Heart left ventricle (tissue), 16 donors: ENCODE measurements around the gene ECM1. TPM values are rescaled to one million over a fixed set of nuclear protein-coding genes. Genes with fewer than 3 reads are reported as not detected.
A peak's percentile ranks its signal among the peaks of the same experiment; 100 is the strongest.

ENCODE experiments used
- ATAC-seq, 4 donors: fragments of 200-7000 bp; cut with Tn5 transposase; one replicate each; pipeline ENCODE4 v1.9.1; 2020 to 2022; ENCODE audit warnings: moderate library complexity in 4 of 4, mild to moderate bottlenecking in 3 of 4, moderate number of reproducible peaks in 1 of 4
- DNase-seq, 5 donors: peaks; one replicate each; pipeline ENCODE4 v3.0.0-alpha.2; 2020
- H3K27ac ChIP-seq, 12 donors: fragments of 200-600 bp; sonication (generic) in 4 of 12; one replicate each; pipeline versions ENCODE4 v1.5.0 to v1.8.0; 2016 to 2022; ENCODE audit warnings: mild to moderate bottlenecking in 2 of 12
- H3K27me3 ChIP-seq, 9 donors: fragments of 200-600 bp; sonication (generic) in 2 of 9; one replicate each; pipeline versions ENCODE4 v1.5.1 to v1.8.0; 2016 to 2022; ENCODE audit warnings: mild to moderate bottlenecking in 3 of 9
- H3K36me3 ChIP-seq, 9 donors: fragments of 200-600 bp; sonication (generic) in 2 of 9; one replicate each; pipeline versions ENCODE4 v1.5.0 to v1.8.0; 2018 to 2022; ENCODE audit warnings: mild to moderate bottlenecking in 2 of 9
- H3K4me1 ChIP-seq, 12 donors: fragments of 200-600 bp; sonication (generic) in 4 of 12; one replicate each; pipeline versions ENCODE4 v1.5.0 to v1.8.0; 2016 to 2022; ENCODE audit warnings: mild to moderate bottlenecking in 3 of 12
- H3K4me3 ChIP-seq, 12 donors: fragments of 200-600 bp; sonication (generic) in 4 of 12; one replicate each; pipeline versions ENCODE4 v1.5.0 to v1.8.0; 2017 to 2022; ENCODE audit warnings: mild to moderate bottlenecking in 9 of 12, moderate library complexity in 4 of 12
- H3K9me3 ChIP-seq, 12 donors: fragments of 200-600 bp; sonication (generic) in 4 of 12; one replicate each; pipeline versions ENCODE4 v1.5.0 to v1.8.0; 2016 to 2022; ENCODE audit warnings: mild to moderate bottlenecking in 1 of 12
- CTCF ChIP-seq, 12 donors: fragments of 200-600 bp; sonication (generic) in 4 of 12; IDR thresholded peaks; one replicate each; pipeline versions ENCODE4 v1.5.0 to v1.8.0; 2018 to 2022; ENCODE audit warnings: antibody characterized with exemption in 12 of 12, mild to moderate bottlenecking in 5 of 12
- WGBS, 4 donors: extraction: QIAGEN DNeasy Blood & Tissue Kit in 2 of 4; methylation state at CpG; one replicate each; pipeline versions ENCODE4 v1.1.5 to v1.1.7; 2013 to 2018; 5-methylcytosine and 5-hydroxymethylcytosine counted together
- intact Hi-C, 10 donors: fragments of 100-400 bp; cut with DNase I; formaldehyde crosslinking; loops; one replicate each; pipeline versions ENCODE4 v1.11.1 to v1.14.2; 2022
- microRNA-seq, 4 donors: library from miRNA; unstranded; fragments of <30 nt; microRNA quantifications; one replicate each; pipeline versions ENCODE4 to v1.2.0, GENCODE V29; 2017 to 2020
- polyA plus RNA-seq, 2 donors: library from polyadenylated mRNA; stranded (reverse); fragments of 200-250 nt; gene quantifications; one replicate each; pipeline ENCODE4 v1.2.3, GENCODE V29; 2013
- total RNA-seq, 9 donors: library from RNA; depleted of rRNA in 2 of 9; stranded (reverse); fragments of >200 nt in 2 of 9; fragmentation: NEBNext Ultra II Directional in 3 of 9; extraction: Animal tissue kit (Norgen Biotek cat#: 25700) in 3 of 9; gene quantifications; one replicate each; pipeline versions ENCODE4 v1.1.0 to v1.2.4, GENCODE V29; 2016 to 2023
- donor health status: ischemic (EF 13 %, LVEDD 7.1; RV severe dilation, severe dysfunction).
- donor health status: healthy with polysubstance abuse.
- donor health status: DM: no; HTN: yes; CAD: no.
- donor health status: DM: no; HTN: no; CAD: no.
- donor health status: ischemic (EF 25% LVEDD 6.9; RV normal size, moderate dysfunction).
- donor health status: ischemic (EF 25% LVEDD 5.7; RV mildly dilated, moderate dysfunction).
- donor health status: healthy.
- donor health status: DM: yes; HTN: yes; CAD: no.
- donor health status: ischemic (EF 35%, LVEDD 5.7; RV mildly dilated, moderate dysfunction).
- donor health status: nonischemic (EF 11% LVEDD 7.7; RV severe dilation, severe dysfunction).
- donor health status: DM: yes; HTN: yes; CAD: no.
- donor health status: PGD.
- donor health status: ischemic (EF 29% LVEDD 5.4; RV normal size, mild dysfunction).
- donor health status: nonischemic (EF 23%, LVEDD 6.1; RV moderate dilation, normal function).

ECM1 gene
- total and polyA plus RNA-seq, 11 donors = 10.9 to 35.3 (median 15.4) TPM

- H3K4me1 ChIP-seq = peaks cover 32 to 95% (median 82%) of the 10 kb centered on the region in 12 donors
Observed at GRCh38 chr1:150562446-150563339, 54.8 kb downstream of the ECM1 start.

More at GRCh38 chr1:150562446-150563339, 54.8 kb downstream of the ECM1 start:
- ATAC-seq (no peak), DNase-seq (peak in 3 of 5 donors; percentile 52 to 55 (median 54))
- peaks cover 0 to 10% (median 0%) of the 10 kb centered on the region in 9 donors for H3K36me3 ChIP-seq
- no peaks in the 10 kb centered on the region for H3K27me3 ChIP-seq
- H3K4me3 ChIP-seq = peak overlapping the region in 10 of 12 donors; percentile 43 to 69 (median 60)
- no peaks in the 10 kb centered on the region for H3K9me3 ChIP-seq
- H3K27ac ChIP-seq = peak overlapping the region; percentile 94 to 100 (median 100)
- TF ChIP-seq CTCF (IDR thresholded peaks at IDR 0.05) = no peak
- intact Hi-C loops = loop anchor here in 5 of 10 donors (2.0 to 10.0 kb wide), 6 partner anchors 14 to 365 kb away; partner anchors contain the start of genes GOLPH3L (in 3 of the 5), RPRD2 (in 1 of the 5) and SETDB1 (in 1 of the 5)
- WGBS, 4 donors = 5 to 13% (median 10%) methylated on average over 4 of the region's 4 CpGs

Small RNA genes lying within 50 kb of the gene (microRNA-seq; reads per million reads assigned to microRNA genes)
- gene MIR4257 (0 reads per million in 4 donors), gene MIR6878 (0 to 0.26 (median 0.10) reads per million in 4 donors)

Other genes starting within 250 kb of the ECM1 start
- 100 to 1,000 TPM in 1 of 9 donors, 10 to 100 TPM in 8; 50.1 to 102 (median 59.8) TPM for gene APH1A, start 239.1 kb upstream of the ECM1 start, total RNA-seq
- gene APH1A, start 239.1 kb upstream of the ECM1 start, polyA plus RNA-seq = 10 to 100 TPM; 53.9 to 97.8 TPM
- gene C1orf54, start 235.3 kb upstream of the ECM1 start, total RNA-seq = 10 to 100 TPM in 6 of 9 donors, 1 to 10 TPM in 3; 5.0 to 30.5 (median 10.7) TPM
- gene C1orf54, start 235.3 kb upstream of the ECM1 start, polyA plus RNA-seq = 10 to 100 TPM; 18.5 to 20.9 TPM
- gene CIART, start 225.6 kb upstream of the ECM1 start, total RNA-seq = 10 to 100 TPM in 4 of 9 donors, 1 to 10 TPM in 5; 2.3 to 23.9 (median 7.1) TPM
- 10 to 100 TPM in 1 of 2 donors, 1 to 10 TPM in 1; 4.1 to 15.0 TPM for gene CIART, start 225.6 kb upstream of the ECM1 start, polyA plus RNA-seq
- gene MRPS21, start 214.2 kb upstream of the ECM1 start, total RNA-seq = 10 to 100 TPM; 44.5 to 77.2 (median 61.0) TPM
- 100 to 1,000 TPM in 1 of 2 donors, 10 to 100 TPM in 1; 64.2 to 139 TPM for gene MRPS21, start 214.2 kb upstream of the ECM1 start, polyA plus RNA-seq
- 10 to 100 TPM; 12.4 to 28.1 (median 19.5) TPM for gene PRPF3, start 186.6 kb upstream of the ECM1 start, total RNA-seq
- 10 to 100 TPM; 17.8 to 19.5 TPM for gene PRPF3, start 186.6 kb upstream of the ECM1 start, polyA plus RNA-seq
- gene RPRD2, start 144.0 kb upstream of the ECM1 start, total RNA-seq = 10 to 100 TPM; 19.4 to 33.4 (median 25.3) TPM
- 1 to 10 TPM; 6.4 to 8.6 TPM for gene RPRD2, start 144.0 kb upstream of the ECM1 start, polyA plus RNA-seq
- gene TARS2, start 20.7 kb upstream of the ECM1 start, total RNA-seq = 10 to 100 TPM; 21.9 to 46.5 (median 28.9) TPM
- gene TARS2, start 20.7 kb upstream of the ECM1 start, polyA plus RNA-seq = 10 to 100 TPM; 23.6 to 29.0 TPM
- gene FALEC, start 7.6 kb downstream of the ECM1 start, total RNA-seq = under 1 TPM in 2 of 9 donors, not detected in 7; 0.51 to 0.96 TPM
- under 1 TPM; 0.18 to 0.46 TPM for gene FALEC, start 7.6 kb downstream of the ECM1 start, polyA plus RNA-seq
- gene ADAMTSL4, start 41.3 kb downstream of the ECM1 start, total RNA-seq = 10 to 100 TPM; 19.2 to 69.0 (median 40.9) TPM
- 10 to 100 TPM; 41.1 to 61.7 TPM for gene ADAMTSL4, start 41.3 kb downstream of the ECM1 start, polyA plus RNA-seq
- 100 to 1,000 TPM in 6 of 9 donors, 10 to 100 TPM in 3; 77.2 to 180 (median 104) TPM for gene MCL1, start 71.5 kb downstream of the ECM1 start, total RNA-seq
- 100 to 1,000 TPM in 1 of 2 donors, 10 to 100 TPM in 1; 57.1 to 118 TPM for gene MCL1, start 71.5 kb downstream of the ECM1 start, polyA plus RNA-seq
- gene ENSA, start 121.5 kb downstream of the ECM1 start, total RNA-seq = 100 to 1,000 TPM; 118 to 186 (median 130) TPM
- 100 to 1,000 TPM in 1 of 2 donors, 10 to 100 TPM in 1; 74.6 to 122 TPM for gene ENSA, start 121.5 kb downstream of the ECM1 start, polyA plus RNA-seq
- 10 to 100 TPM; 11.4 to 22.1 (median 14.7) TPM for gene GOLPH3L, start 189.0 kb downstream of the ECM1 start, total RNA-seq
- 10 to 100 TPM in 1 of 2 donors, 1 to 10 TPM in 1; 5.5 to 14.4 TPM for gene GOLPH3L, start 189.0 kb downstream of the ECM1 start, polyA plus RNA-seq
- under 1 TPM in 2 of 9 donors, not detected in 7; 0.25 to 0.45 TPM for gene HORMAD1, start 212.8 kb downstream of the ECM1 start, total RNA-seq
- not detected for gene HORMAD1, start 212.8 kb downstream of the ECM1 start, polyA plus RNA-seq